ENCODE measurements around the gene PRAMEF1. TPM values are rescaled to one million over a fixed set of nuclear protein-coding genes. Genes with fewer than 3 reads are reported as not detected.

PRAMEF1 gene
- total RNA-seq, 1 experiment from 2014 or later = not detected

DNA sequence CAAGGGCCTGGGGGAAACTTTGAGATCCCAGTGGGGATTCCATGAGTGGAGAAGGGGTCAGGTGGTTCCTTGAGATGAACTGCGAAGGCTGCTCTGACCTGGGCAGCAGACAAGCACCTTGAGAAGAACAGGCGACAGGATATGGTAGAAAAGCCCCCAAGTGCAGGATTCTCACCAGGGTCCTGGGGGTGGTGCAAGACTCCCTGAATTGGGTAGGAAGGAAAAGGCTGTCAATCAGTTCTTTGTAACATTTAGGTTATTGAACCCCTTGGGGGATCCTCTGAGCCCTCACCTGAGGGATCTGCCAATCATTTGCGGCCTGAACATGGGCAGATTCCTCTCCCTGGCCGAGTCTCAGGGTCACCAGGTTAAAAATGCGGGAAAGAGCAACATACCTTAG, 20.0 kb upstream of the PRAMEF1 start (continued):
- TF ChIP-seq, protein P1, sequence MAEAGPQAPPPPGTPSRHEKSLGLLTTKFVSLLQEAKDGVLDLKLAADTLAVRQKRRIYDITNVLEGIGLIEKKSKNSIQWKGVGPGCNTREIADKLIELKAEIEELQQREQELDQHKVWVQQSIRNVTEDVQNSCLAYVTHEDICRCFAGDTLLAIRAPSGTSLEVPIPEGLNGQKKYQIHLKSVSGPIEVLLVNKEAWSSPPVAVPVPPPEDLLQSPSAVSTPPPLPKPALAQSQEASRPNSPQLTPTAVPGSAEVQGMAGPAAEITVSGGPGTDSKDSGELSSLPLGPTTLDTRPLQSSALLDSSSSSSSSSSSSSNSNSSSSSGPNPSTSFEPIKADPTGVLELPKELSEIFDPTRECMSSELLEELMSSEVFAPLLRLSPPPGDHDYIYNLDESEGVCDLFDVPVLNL (CRISPR knock-in tag; IDR thresholded peaks at IDR 0.05; ENCODE audit: borderline replicate concordance, low read depth) = no peak
- TF ChIP-seq, protein P2, sequence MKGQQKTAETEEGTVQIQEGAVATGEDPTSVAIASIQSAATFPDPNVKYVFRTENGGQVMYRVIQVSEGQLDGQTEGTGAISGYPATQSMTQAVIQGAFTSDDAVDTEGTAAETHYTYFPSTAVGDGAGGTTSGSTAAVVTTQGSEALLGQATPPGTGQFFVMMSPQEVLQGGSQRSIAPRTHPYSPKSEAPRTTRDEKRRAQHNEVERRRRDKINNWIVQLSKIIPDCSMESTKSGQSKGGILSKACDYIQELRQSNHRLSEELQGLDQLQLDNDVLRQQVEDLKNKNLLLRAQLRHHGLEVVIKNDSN (CRISPR knock-in tag; IDR thresholded peaks at IDR 0.05) = no peak
- no peak for TF ChIP-seq KAT7 (CRISPR knock-in tag; IDR thresholded peaks at IDR 0.05; ENCODE audit: borderline replicate concordance)

DNA sequence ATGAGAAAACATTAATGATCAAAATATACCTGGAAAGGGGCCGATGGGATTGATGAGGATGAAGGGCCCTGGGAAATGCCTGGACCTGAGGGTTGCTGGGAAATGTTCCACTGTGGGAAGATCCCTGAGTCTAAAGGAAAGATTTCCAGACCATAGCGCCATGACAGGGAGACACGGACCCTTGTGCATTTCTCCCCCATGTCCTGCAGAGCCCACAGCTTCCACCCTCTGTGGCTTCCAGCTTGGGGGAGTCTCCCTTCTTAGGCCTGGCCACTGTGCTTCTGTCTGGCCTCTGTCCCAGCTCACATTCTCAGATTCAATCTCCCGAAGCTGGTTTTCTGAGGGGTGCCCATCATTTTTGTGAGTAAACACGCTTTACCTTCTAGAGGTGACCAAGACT, 18.7 kb upstream of the PRAMEF1 start:
- Mint-ChIP-seq H3K27me3 (ENCODE audit: low read depth) (peaks cover 14% of the 10 kb centered on the region), H3K4me1 (no peaks in the 10 kb centered on the region), H3K4me3 (no peak overlapping the region), H3K36me3 (no peaks in the 10 kb centered on the region), H3K27ac (no peak overlapping the region), H3K9me3 (peaks cover 7% of the 10 kb centered on the region; the same call in 1 of the 2 replicates)
- DNase-seq (ENCODE audit: low spot score) (no peak), ATAC-seq (no peak)
- ChIA-PET POLR2A (no interaction called here), CTCF (no interaction called here)
- TF ChIP-seq, protein P3, sequence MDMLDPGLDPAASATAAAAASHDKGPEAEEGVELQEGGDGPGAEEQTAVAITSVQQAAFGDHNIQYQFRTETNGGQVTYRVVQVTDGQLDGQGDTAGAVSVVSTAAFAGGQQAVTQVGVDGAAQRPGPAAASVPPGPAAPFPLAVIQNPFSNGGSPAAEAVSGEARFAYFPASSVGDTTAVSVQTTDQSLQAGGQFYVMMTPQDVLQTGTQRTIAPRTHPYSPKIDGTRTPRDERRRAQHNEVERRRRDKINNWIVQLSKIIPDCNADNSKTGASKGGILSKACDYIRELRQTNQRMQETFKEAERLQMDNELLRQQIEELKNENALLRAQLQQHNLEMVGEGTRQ (CRISPR knock-in tag; IDR thresholded peaks at IDR 0.05) = no peak
- TF ChIP-seq OVOL2 (CRISPR knock-in tag; IDR thresholded peaks at IDR 0.05; ENCODE audit: borderline replicate concordance) (no peak), TP53 (CRISPR knock-in tag; IDR thresholded peaks at IDR 0.05) (no peak), SMAD3 (CRISPR knock-in tag; IDR thresholded peaks at IDR 0.05; ENCODE audit: borderline replicate concordance) (no peak), ESRRA (CRISPR knock-in tag; IDR thresholded peaks at IDR 0.05; ENCODE audit: borderline replicate concordance) (no peak), CREM (CRISPR knock-in tag; IDR thresholded peaks at IDR 0.05) (no peak), TEAD1 (CRISPR knock-in tag; IDR thresholded peaks at IDR 0.05) (no peak), TCF7 (CRISPR knock-in tag; IDR thresholded peaks at IDR 0.05; ENCODE audit: low read depth) (no peak), ZNF121 (CRISPR knock-in tag; IDR thresholded peaks at IDR 0.05) (no peak), GRHL2 (CRISPR knock-in tag; IDR thresholded peaks at IDR 0.05; ENCODE audit: insufficient replicate concordance, severe bottlenecking) (no peak)
- TF ChIP-seq, protein P4, sequence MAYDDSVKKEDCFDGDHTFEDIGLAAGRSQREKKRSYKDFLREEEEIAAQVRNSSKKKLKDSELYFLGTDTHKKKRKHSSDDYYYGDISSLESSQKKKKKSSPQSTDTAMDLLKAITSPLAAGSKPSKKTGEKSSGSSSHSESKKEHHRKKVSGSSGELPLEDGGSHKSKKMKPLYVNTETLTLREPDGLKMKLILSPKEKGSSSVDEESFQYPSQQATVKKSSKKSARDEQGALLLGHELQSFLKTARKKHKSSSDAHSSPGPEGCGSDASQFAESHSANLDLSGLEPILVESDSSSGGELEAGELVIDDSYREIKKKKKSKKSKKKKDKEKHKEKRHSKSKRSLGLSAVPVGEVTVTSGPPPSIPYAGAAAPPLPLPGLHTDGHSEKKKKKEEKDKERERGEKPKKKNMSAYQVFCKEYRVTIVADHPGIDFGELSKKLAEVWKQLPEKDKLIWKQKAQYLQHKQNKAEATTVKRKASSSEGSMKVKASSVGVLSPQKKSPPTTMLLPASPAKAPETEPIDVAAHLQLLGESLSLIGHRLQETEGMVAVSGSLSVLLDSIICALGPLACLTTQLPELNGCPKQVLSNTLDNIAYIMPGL (CRISPR knock-in tag; IDR thresholded peaks at IDR 0.05) = no peak
- TF ChIP-seq, protein P5, sequence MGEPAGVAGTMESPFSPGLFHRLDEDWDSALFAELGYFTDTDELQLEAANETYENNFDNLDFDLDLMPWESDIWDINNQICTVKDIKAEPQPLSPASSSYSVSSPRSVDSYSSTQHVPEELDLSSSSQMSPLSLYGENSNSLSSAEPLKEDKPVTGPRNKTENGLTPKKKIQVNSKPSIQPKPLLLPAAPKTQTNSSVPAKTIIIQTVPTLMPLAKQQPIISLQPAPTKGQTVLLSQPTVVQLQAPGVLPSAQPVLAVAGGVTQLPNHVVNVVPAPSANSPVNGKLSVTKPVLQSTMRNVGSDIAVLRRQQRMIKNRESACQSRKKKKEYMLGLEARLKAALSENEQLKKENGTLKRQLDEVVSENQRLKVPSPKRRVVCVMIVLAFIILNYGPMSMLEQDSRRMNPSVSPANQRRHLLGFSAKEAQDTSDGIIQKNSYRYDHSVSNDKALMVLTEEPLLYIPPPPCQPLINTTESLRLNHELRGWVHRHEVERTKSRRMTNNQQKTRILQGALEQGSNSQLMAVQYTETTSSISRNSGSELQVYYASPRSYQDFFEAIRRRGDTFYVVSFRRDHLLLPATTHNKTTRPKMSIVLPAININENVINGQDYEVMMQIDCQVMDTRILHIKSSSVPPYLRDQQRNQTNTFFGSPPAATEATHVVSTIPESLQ (CRISPR knock-in tag; IDR thresholded peaks at IDR 0.05) = no peak
- TF ChIP-seq, protein P6, sequence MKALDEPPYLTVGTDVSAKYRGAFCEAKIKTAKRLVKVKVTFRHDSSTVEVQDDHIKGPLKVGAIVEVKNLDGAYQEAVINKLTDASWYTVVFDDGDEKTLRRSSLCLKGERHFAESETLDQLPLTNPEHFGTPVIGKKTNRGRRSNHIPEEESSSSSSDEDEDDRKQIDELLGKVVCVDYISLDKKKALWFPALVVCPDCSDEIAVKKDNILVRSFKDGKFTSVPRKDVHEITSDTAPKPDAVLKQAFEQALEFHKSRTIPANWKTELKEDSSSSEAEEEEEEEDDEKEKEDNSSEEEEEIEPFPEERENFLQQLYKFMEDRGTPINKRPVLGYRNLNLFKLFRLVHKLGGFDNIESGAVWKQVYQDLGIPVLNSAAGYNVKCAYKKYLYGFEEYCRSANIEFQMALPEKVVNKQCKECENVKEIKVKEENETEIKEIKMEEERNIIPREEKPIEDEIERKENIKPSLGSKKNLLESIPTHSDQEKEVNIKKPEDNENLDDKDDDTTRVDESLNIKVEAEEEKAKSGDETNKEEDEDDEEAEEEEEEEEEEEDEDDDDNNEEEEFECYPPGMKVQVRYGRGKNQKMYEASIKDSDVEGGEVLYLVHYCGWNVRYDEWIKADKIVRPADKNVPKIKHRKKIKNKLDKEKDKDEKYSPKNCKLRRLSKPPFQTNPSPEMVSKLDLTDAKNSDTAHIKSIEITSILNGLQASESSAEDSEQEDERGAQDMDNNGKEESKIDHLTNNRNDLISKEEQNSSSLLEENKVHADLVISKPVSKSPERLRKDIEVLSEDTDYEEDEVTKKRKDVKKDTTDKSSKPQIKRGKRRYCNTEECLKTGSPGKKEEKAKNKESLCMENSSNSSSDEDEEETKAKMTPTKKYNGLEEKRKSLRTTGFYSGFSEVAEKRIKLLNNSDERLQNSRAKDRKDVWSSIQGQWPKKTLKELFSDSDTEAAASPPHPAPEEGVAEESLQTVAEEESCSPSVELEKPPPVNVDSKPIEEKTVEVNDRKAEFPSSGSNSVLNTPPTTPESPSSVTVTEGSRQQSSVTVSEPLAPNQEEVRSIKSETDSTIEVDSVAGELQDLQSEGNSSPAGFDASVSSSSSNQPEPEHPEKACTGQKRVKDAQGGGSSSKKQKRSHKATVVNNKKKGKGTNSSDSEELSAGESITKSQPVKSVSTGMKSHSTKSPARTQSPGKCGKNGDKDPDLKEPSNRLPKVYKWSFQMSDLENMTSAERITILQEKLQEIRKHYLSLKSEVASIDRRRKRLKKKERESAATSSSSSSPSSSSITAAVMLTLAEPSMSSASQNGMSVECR (CRISPR knock-in tag; IDR thresholded peaks at IDR 0.05; ENCODE audit: borderline replicate concordance) = no peak
- TF ChIP-seq, protein P7, sequence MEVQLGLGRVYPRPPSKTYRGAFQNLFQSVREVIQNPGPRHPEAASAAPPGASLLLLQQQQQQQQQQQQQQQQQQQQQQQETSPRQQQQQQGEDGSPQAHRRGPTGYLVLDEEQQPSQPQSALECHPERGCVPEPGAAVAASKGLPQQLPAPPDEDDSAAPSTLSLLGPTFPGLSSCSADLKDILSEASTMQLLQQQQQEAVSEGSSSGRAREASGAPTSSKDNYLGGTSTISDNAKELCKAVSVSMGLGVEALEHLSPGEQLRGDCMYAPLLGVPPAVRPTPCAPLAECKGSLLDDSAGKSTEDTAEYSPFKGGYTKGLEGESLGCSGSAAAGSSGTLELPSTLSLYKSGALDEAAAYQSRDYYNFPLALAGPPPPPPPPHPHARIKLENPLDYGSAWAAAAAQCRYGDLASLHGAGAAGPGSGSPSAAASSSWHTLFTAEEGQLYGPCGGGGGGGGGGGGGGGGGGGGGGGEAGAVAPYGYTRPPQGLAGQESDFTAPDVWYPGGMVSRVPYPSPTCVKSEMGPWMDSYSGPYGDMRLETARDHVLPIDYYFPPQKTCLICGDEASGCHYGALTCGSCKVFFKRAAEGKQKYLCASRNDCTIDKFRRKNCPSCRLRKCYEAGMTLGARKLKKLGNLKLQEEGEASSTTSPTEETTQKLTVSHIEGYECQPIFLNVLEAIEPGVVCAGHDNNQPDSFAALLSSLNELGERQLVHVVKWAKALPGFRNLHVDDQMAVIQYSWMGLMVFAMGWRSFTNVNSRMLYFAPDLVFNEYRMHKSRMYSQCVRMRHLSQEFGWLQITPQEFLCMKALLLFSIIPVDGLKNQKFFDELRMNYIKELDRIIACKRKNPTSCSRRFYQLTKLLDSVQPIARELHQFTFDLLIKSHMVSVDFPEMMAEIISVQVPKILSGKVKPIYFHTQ (CRISPR knock-in tag; IDR thresholded peaks at IDR 0.05) = no peak

Data from WTC11 (cell line).